Esophagus squamous epithelium (tissue), 5 donors: Measurements from ENCODE around the gene SLC9A1. TPM values are rescaled to one million over a fixed set of nuclear protein-coding genes. Genes with fewer than 3 reads are reported as not detected.

ENCODE experiments used
- DNase-seq: peaks from one replicate; lab custom pipeline; 2025; lab: John Stamatoyannopoulos, UW
- H3K27ac ChIP-seq, 4 donors: fragments of 200-600 bp; sonication (generic); one replicate each; pipeline ENCODE4 v1.5.1; 2016 to 2019; ENCODE audit warnings: mild to moderate bottlenecking in 1 of 4
- H3K27me3 ChIP-seq, 4 donors: fragments of 200-600 bp; sonication (generic); 1 replicate in 3 of 4; 2 replicates in 1 of 4; pipeline versions ENCODE4 v1.5.1 to v1.6.0; 2017 to 2021; ENCODE audit warnings: antibody characterized with exemption in 1 of 4
- H3K36me3 ChIP-seq, 3 donors: fragments of 200-600 bp; sonication (generic); one replicate each; pipeline ENCODE4 v1.5.1; 2016 to 2019
- H3K4me1 ChIP-seq, 3 donors: fragments of 200-600 bp; sonication (generic); one replicate each; pipeline ENCODE4 v1.5.1; 2017 to 2019
- H3K4me3 ChIP-seq, 4 donors: fragments of 200-600 bp; sonication (generic); 1 replicate in 3 of 4; 2 replicates in 1 of 4; pipeline ENCODE4 v1.5.1; 2016 to 2019; ENCODE audit warnings: mild to moderate bottlenecking in 2 of 4, moderate library complexity in 1 of 4
- H3K9me3 ChIP-seq, 3 donors: fragments of 200-600 bp; sonication (generic); one replicate each; pipeline ENCODE4 v1.5.1; 2016 to 2019
- CTCF ChIP-seq, 6 experiments: fragments of 450-650 bp in 4 of 6; fragments of 200-600 bp in 2 of 6; sonication (generic) in 2 of 6; IDR thresholded peaks; one replicate each; pipeline ENCODE4 v1.5.1; 2016 to 2019; ENCODE audit warnings: antibody characterized with exemption in 6 of 6, mild to moderate bottlenecking in 4 of 6, moderate library complexity in 4 of 6
- POLR2A ChIP-seq, 4 donors: fragments of 450-650 bp; IDR thresholded peaks; one replicate each; pipeline ENCODE4 v1.6.1; 2017; ENCODE audit warnings: antibody characterized with exemption in 4 of 4, mild to moderate bottlenecking in 4 of 4, moderate library complexity in 3 of 4
- WGBS, 2 donors: methylation state at CpG; one replicate each; pipeline ENCODE4 v1.1.5; 2018; 5-methylcytosine and 5-hydroxymethylcytosine counted together
- intact Hi-C: fragments of 100-400 bp; cut with DNase I; formaldehyde crosslinking; loops from one replicate; pipeline ENCODE4 v1.15.0; 2022
- total RNA-seq, 4 donors: library from RNA; depleted of rRNA; stranded (reverse); fragments of >200 nt; gene quantifications; one replicate each; pipeline ENCODE4 v1.1.0, GENCODE V29; 2016
- donor health status: DM: yes; HTN: yes; CAD: no.

Gene SLC9A1
- total RNA-seq, 4 donors from 2014 or later = 11.4 to 18.8 (median 16.6) TPM

- intact Hi-C loops = loop anchor here (5.0 kb wide), 2 partner anchors 182 to 292 kb away; partner anchors contain the start of gene GPR3
- Histone ChIP-seq H3K4me1 (peaks cover 27 to 44% (median 27%) of the 10 kb centered on the region in 3 donors), H3K4me3 (no peak overlapping the region), H3K9me3 (no peaks in the 10 kb centered on the region), H3K27ac (peak overlapping the region; percentile 83 to 88 (median 86)), H3K27me3 (no peaks in the 10 kb centered on the region), H3K36me3 (peaks cover 0 to 45% (median 1%) of the 10 kb centered on the region in 3 donors)
- TF ChIP-seq CTCF (IDR thresholded peaks at IDR 0.05) (no peak), POLR2A (IDR thresholded peaks at IDR 0.05) (no peak)
- DNase-seq = no peak
- WGBS, 2 donors = 81 to 87% methylated on average over 19 to 20 of the region's 33 CpGs
These were observed 54.4 kb downstream of the SLC9A1 start for GRCh38 chr1:27100335-27101053.

DNA sequence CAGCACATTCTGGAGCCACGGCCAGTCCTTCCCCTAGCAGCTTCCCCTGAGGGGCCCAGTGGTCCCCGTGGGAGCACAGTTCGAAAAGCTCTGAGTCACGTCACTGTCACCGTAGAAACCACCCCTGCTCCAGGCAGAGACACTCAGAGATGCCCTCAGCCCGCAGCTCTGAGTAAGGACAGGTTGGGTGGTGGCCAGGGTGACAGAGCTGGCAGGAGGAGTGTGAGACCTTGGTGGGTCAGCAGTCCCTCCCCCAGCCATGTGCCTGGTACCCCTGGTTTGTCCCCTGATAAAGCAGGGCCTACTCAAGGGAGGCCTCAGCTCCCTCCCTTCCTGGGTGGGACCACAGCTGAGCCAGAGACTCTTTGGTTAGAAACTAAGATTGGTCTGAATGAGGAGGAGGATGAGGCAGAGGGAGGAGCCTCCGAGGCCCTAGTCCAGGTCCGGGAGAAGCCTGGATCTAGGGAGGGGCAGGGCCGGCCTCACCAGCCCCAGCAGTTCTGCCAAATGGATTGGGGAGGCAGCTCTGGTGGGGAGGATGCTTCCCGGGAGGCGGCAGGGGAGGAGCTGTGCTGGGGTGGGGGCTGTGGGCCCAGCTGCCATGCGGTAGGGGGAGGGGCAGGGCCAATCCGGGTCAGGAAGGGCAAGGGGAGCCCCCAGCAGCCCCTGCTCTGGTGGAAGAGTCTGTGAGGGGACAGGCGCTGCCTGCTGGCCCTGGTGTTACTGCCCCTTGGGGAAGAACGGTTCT, 55.2 kb downstream of the SLC9A1 start:
- intact Hi-C loops = loop anchor here (5.0 to 10.0 kb wide), 3 partner anchors 105 to 293 kb away; partner anchors contain the start of genes GPR3 and TRNP1
- Histone ChIP-seq H3K4me1 (peaks cover 27 to 44% (median 27%) of the 10 kb centered on the region in 3 donors), H3K27ac (peak overlapping the region; percentile 83 to 88 (median 86)), H3K4me3 (no peak overlapping the region), H3K9me3 (no peaks in the 10 kb centered on the region), H3K36me3 (peaks cover 0 to 37% (median 0%) of the 10 kb centered on the region in 3 donors), H3K27me3 (no peaks in the 10 kb centered on the region)
- TF ChIP-seq CTCF (IDR thresholded peaks at IDR 0.05) (no peak), POLR2A (IDR thresholded peaks at IDR 0.05) (no peak)
- no peak for DNase-seq
- WGBS, 2 donors = 8 to 25% methylated on average over 5 to 8 of the region's 15 CpGs

- H3K9me3 ChIP-seq = no peaks in the 10 kb centered on the region
- H3K27ac ChIP-seq = peak overlapping the region; percentile 83 to 88 (median 86)
- peaks cover 27 to 44% (median 27%) of the 10 kb centered on the region in 3 donors for H3K4me1 ChIP-seq
- intact Hi-C loops = loop anchor here (10.0 kb wide), 1 partner anchor 104 kb away; the partner anchor contains the start of gene TRNP1
- 17 to 30% methylated on average over 4 of the region's 4 CpGs for WGBS, 2 donors
- no peak for TF ChIP-seq POLR2A (IDR thresholded peaks at IDR 0.05)
- no peak for TF ChIP-seq CTCF (IDR thresholded peaks at IDR 0.05)
- H3K4me3 ChIP-seq = no peak overlapping the region
- no peaks in the 10 kb centered on the region for H3K27me3 ChIP-seq
- no peak for DNase-seq
- H3K36me3 ChIP-seq = peaks cover 0 to 31% (median 0%) of the 10 kb centered on the region in 3 donors
These were observed 55.8 kb downstream of the SLC9A1 start for GRCh38 chr1:27099135-27099586.

GRCh38 chr1:27098431-27099134, 56.3 kb downstream of the SLC9A1 start:
- H3K36me3 ChIP-seq = peaks cover 0 to 29% (median 0%) of the 10 kb centered on the region in 3 donors

More at GRCh38 chr1:27098431-27099134, 56.3 kb downstream of the SLC9A1 start:
- 22 to 37% methylated on average over 9 to 14 of the region's 14 CpGs for WGBS, 2 donors
- Histone ChIP-seq H3K9me3 (no peaks in the 10 kb centered on the region), H3K4me3 (no peak overlapping the region), H3K27me3 (no peaks in the 10 kb centered on the region), H3K27ac (peak overlapping the region; percentile 83 to 88 (median 86)), H3K4me1 (peaks cover 27 to 44% (median 27%) of the 10 kb centered on the region in 3 donors)
- intact Hi-C loops = loop anchor here (10.0 kb wide), 1 partner anchor 104 kb away; the partner anchor contains the start of gene TRNP1
- DNase-seq = no peak
- TF ChIP-seq CTCF (IDR thresholded peaks at IDR 0.05) = no peak
- no peak for TF ChIP-seq POLR2A (IDR thresholded peaks at IDR 0.05)
